Thymus (tissue), 11 donors: ENCODE measurements around the gene NDUFA8. TPM values are rescaled to one million over a fixed set of nuclear protein-coding genes. Genes with fewer than 3 reads are reported as not detected.

Experiments used
- DNase-seq, 9 donors: peaks; one replicate each; pipeline ENCODE4 v3.0.0-alpha.2; 2013; ENCODE audit warnings: low spot score in 9 of 9, low read depth in 6 of 9, missing footprints in 1 of 9
- H3K27ac ChIP-seq, 2 donors: one replicate each; pipeline ENCODE4 v1.5.1; 2013; ENCODE audit warnings: control low read depth in 1 of 2, low read depth in 1 of 2, low read length in 1 of 2, mild to moderate bottlenecking in 1 of 2, moderate library complexity in 1 of 2
- H3K27me3 ChIP-seq, 2 donors: one replicate each; pipeline ENCODE4 v1.5.1; 2013; ENCODE audit warnings: low read length in 1 of 2; ENCODE audit not compliant: control insufficient read depth in 2 of 2, insufficient read depth in 1 of 2
- H3K36me3 ChIP-seq, 2 donors: one replicate each; pipeline ENCODE4 v1.5.1; 2013; ENCODE audit warnings: low read length in 1 of 2, mild to moderate bottlenecking in 1 of 2, moderate library complexity in 1 of 2; ENCODE audit not compliant: control insufficient read depth in 2 of 2, insufficient read depth in 2 of 2
- H3K4me1 ChIP-seq, 2 donors: one replicate each; pipeline ENCODE4 v1.5.1; 2013; ENCODE audit warnings: low read length in 2 of 2; ENCODE audit not compliant: control insufficient read depth in 2 of 2, insufficient read depth in 2 of 2
- H3K4me3 ChIP-seq, 2 donors: one replicate each; pipeline ENCODE4 v1.5.1; 2013; ENCODE audit warnings: low read length in 2 of 2, control low read depth in 1 of 2, mild to moderate bottlenecking in 1 of 2
- H3K9me3 ChIP-seq, 2 donors: one replicate each; pipeline ENCODE4 v1.5.1; 2013; ENCODE audit warnings: low read length in 1 of 2, mild to moderate bottlenecking in 1 of 2; ENCODE audit not compliant: control insufficient read depth in 2 of 2, insufficient read depth in 1 of 2
- WGBS: extraction: QIAGEN DNeasy Blood & Tissue Kit; methylation state at CpG from one replicate; pipeline ENCODE4 v1.1.7; 2013; 5-methylcytosine and 5-hydroxymethylcytosine counted together
- polyA plus RNA-seq: library from polyadenylated mRNA; stranded (reverse); fragments of 200-250 nt; gene quantifications from one replicate; pipeline ENCODE4 v1.2.3, GENCODE V29; 2013
- total RNA-seq: library from RNA; stranded (reverse); fragments of 120-200 nt; gene quantifications from one replicate; pipeline ENCODE4 v1.2.4, GENCODE V29; 2013
- donor health status: healthy.

The NDUFA8 gene
- total and polyA plus RNA-seq, 2 donors: 42.8 to 55.9 TPM

DNA sequence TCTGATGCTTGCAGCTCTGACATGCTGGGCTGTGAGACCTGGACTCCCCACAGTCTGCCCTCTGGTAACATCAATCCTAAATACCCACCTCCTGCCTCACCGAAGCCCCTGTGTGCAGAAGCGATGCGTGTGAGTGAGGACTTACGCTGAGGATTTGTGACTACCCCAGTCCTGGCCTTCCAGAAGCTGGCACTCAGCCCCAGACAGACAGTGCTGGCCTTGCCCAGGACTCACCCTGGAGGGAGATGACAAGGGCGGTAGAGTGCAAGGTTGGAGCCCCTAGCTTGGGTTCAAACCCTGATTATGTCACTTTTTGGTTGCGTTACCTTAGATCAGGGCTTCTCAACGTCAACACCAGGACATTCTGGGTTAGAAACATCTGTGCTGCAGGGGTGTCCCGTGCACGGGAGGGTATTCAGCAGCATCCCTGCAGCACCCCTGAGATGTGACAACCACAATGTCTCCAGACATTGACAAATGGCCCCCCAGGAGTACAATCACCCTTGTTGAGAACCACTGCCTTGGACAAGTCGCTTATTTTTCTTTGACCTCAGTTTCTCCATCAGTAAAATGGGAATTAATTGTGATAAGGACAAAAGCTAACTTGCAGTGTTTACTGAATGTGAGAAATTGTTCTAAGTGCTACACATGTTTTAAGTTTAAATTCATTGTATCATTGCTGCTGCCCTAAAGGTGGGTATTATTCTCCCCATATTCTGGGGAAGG, 43.0 kb downstream of the NDUFA8 start:
- 95% methylated on average over 10 of the region's 10 CpGs for WGBS
- Histone ChIP-seq H3K27me3 (peaks cover 0 to 11% of the 10 kb centered on the region in 2 donors), H3K9me3 (no peaks in the 10 kb centered on the region), H3K36me3 (no peaks in the 10 kb centered on the region), H3K4me1 (no peaks in the 10 kb centered on the region), H3K4me3 (no peak overlapping the region), H3K27ac (no peak overlapping the region)
- DNase-seq: no peak

DNA sequence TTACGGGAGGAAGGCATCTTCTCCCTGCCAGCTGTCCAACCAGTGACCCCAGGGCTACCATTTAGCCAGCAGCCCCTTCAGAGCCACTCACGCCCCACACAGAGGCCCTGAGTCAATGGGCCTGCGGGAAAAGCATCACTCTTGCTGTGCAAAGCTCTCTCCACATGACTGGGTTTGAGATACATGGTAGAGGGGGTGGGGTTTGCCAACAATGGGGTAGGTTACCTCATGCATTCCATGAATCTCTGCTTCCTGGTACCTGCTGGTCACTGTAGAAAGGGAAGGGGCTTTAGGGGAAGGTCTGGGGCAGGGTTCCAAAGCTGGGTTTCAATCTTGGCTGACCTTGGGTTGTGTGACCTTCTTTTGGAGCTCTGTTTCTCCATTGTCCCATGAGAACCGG, 43.5 kb downstream of the NDUFA8 start:
- no peak for DNase-seq
- H3K27ac ChIP-seq: no peak overlapping the region
- no peak overlapping the region for H3K4me3 ChIP-seq
- H3K4me1 ChIP-seq: no peaks in the 10 kb centered on the region
- no peaks in the 10 kb centered on the region for H3K36me3 ChIP-seq
- H3K27me3 ChIP-seq: peaks cover 0 to 11% of the 10 kb centered on the region in 2 donors
- 88% methylated on average over 4 of the region's 4 CpGs for WGBS
- H3K9me3 ChIP-seq: no peaks in the 10 kb centered on the region

DNA sequence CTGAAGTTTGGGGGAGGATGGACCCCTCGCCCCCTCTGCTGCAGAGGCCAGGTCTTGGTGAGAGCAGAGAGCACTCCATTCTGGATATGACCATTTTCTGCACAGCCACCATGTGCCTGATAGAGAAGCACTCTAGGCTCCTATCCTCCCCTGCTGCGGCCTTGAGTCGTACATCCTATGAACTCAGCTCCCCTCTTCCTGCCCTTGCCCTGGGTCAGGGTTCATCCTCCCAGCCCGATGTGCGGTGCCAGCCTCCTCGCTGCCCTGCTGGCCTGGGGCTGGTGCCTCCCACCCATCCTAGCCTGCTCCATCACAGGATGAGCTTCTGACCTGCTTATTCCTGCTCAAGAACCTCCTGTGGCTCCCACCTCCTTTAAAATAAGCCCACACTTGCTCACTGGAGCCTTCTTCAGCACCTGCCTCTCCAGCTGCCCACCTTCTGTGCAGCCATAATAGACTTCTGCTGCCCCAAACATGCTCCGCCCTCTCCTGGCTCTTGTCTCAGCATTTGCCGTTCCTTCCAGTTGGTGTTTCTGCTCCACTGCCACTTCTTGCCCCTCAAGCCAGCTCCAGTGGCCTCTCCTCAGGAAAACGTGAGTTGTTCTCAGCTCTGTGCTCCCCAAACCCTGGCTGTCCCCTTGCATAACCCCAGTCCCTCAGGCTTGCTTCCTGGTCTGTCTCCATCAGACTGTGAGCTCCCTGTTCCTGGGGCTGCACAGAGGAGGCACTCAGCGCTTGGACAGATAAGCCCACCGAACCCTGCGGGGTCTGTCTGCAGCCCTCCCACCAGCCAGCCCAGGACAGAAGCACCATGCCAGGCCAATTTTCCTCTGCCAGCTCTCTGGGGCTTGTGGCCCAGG, 44.2 kb downstream of the NDUFA8 start:
- no peak overlapping the region for H3K27ac ChIP-seq
- peaks cover 0 to 11% of the 10 kb centered on the region in 2 donors for H3K27me3 ChIP-seq
- H3K4me1 ChIP-seq: no peaks in the 10 kb centered on the region
- no peak overlapping the region for H3K4me3 ChIP-seq
- no peaks in the 10 kb centered on the region for H3K36me3 ChIP-seq
- DNase-seq: no peak
- H3K9me3 ChIP-seq: no peaks in the 10 kb centered on the region
- WGBS: 94% methylated on average over 12 of the region's 12 CpGs

DNA sequence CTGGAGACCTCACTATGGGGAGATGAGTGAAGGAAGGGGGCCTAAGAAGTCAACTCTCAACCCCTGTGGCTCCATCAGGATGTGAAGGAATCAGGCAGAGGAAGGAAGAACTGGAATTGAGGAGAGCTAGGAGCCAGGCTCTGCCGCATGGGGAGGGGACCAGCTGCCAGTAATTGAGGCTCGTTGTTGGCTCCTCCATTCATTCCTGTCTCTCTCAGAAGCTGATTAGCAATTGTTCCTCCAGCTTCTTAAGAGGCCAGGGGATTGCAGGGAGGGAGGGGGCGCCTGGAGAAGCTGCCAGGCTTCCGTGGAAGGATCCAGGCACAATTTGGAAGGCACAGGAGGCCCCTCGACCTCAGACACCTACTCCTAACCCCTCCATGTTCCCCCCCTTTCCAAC, 46.0 kb downstream of the NDUFA8 start:
- H3K4me1 ChIP-seq: no peaks in the 10 kb centered on the region
- WGBS: 63% methylated on average over 5 of the region's 5 CpGs
- H3K36me3 ChIP-seq: no peaks in the 10 kb centered on the region
- peaks cover 0 to 11% of the 10 kb centered on the region in 2 donors for H3K27me3 ChIP-seq
- H3K9me3 ChIP-seq: no peaks in the 10 kb centered on the region
- H3K4me3 ChIP-seq: no peak overlapping the region
- H3K27ac ChIP-seq: no peak overlapping the region
- no peak for DNase-seq

DNA sequence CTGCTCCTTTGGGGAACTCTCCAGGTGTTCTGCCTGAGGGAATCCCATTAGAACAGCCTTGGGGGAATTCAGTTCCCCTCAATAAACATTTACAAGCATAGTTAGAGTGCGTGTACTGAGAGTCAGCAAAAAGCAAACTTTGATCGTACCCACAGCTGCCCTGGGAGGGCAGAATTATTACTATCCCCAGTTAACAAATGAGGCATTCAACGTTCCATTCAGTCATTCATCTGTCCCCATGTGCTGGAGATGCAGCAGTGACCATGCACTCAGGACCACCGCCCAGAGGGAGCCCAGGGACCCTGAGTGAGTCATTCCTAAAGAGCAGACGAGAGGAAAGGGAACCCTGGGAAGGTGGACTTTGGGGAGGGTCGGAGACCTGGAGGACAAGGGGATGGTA, 47.3 kb downstream of the NDUFA8 start:
- Histone ChIP-seq H3K4me1 (no peaks in the 10 kb centered on the region), H3K36me3 (no peaks in the 10 kb centered on the region), H3K27ac (no peak overlapping the region), H3K4me3 (no peak overlapping the region), H3K9me3 (no peaks in the 10 kb centered on the region), H3K27me3 (peaks cover 0 to 11% of the 10 kb centered on the region in 2 donors)
- no peak for DNase-seq
- WGBS: 94% methylated on average over 6 of the region's 6 CpGs

DNA sequence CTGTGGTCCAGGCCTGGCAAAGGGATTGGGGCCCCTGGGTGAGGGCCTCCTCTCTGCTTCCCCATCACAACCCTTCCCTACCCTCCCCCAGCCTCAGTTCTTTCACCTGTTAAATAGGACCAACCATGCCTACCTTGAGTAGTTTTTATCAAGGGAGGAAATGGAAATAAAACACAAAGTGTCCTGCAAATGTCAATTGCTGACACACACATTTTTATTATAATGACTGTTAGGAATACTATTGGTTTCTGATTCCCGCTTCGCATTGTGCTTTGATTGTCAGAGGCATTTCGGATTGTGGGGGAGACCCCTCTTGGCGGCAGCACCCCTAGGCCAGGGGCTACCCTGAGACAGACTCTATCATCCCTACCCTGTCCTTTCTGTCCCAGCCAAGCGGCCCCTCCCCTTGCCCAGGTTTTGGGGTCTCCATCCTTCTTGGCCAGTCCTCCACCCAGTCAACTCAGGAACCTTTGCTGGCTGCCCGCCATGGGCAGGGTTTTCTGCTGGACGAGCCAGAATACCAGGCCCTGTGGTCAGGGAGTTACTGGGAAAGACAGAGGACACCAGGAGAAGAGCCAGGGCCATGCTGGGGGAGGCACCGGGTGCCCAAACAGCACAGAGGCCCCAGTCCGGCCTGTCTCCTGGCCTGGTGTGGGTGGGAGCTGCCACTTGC, 48.0 kb downstream of the NDUFA8 start:
- Histone ChIP-seq H3K4me1 (no peaks in the 10 kb centered on the region), H3K4me3 (no peak overlapping the region), H3K9me3 (no peaks in the 10 kb centered on the region), H3K27ac (no peak overlapping the region), H3K27me3 (peaks cover 0 to 11% of the 10 kb centered on the region in 2 donors), H3K36me3 (no peaks in the 10 kb centered on the region)
- WGBS: 90% methylated on average over 9 of the region's 9 CpGs
- DNase-seq: no peak

DNA sequence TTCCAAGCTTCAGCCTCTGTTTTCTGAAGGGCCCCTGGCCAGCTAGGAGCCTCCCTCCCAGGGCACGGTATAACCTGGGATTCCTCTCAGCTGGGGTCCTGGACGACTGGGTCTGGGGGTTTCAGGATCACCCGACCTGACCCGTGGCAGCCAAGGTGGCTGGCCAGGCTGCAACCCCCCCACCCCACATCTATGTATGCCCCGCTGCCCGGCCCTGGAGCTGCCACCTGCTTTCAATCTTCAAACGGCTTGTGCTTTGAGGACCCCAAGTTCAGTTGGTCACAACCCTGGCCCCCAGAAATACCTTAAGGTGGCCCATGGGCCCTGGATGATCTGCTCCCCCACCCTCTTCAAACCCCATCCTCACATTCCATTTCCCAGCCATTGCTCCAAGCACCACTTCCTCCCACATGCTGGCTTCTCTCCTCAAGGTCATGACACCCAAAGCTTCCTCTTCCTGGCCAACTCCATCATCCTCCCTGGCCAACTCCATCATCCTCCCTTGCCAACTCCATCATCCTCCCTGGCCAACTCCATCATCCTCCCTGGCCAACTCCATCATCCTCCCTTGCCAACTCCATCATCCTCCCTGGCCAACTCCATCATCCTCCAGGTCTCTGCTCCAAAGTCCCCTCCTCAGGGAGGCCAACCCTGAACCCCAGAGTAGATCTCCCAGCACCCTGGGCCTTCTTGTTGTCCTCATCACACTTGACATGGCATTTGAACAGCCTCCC, 49.3 kb downstream of the NDUFA8 start:
- H3K27ac ChIP-seq: no peak overlapping the region
- no peak overlapping the region for H3K4me3 ChIP-seq
- H3K4me1 ChIP-seq: no peaks in the 10 kb centered on the region
- H3K9me3 ChIP-seq: no peaks in the 10 kb centered on the region
- DNase-seq: no peak
- 94% methylated on average over 7 of the region's 7 CpGs for WGBS
- H3K36me3 ChIP-seq: no peaks in the 10 kb centered on the region
- H3K27me3 ChIP-seq: peaks cover 0 to 4% of the 10 kb centered on the region in 2 donors

DNA sequence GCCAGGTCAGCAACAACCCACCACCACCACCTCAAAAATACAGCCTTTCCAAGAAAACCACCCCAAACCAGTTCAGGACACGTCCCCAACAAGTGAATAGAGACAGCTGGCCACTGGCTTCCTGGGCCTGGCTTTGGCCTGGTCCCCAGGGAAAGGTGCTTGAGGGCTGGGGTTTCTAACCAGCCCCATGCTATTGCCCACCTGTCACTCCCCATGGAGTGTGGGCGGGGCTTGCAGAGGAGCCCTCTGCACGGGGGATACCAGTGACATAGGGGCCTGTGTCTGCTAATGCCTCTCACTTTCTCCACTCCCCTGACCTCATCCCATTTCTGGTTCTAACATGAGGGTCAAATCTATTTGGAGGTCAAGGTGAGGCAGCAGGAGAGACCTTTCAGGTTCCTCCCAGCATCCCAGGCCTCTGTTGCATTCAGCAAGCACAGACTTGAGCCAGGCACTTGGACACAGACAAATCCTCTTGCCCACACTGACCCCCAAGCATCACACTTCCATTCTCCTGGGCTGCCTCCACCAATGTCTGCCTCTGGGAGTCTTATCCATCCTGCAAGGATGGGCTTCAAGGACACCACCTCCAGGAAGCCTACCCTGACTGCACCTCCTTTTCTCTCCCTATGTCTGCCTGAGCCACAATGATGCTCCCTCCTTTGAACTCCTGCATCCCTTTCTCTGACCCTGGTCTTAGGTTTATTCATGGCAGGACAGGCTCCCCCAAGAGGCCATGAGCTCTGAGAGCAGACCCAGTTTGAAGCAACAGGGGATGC, 50.4 kb downstream of the NDUFA8 start:
- no peaks in the 10 kb centered on the region for H3K9me3 ChIP-seq
- no peak for DNase-seq
- H3K4me3 ChIP-seq: no peak overlapping the region
- no peaks in the 10 kb centered on the region for H3K4me1 ChIP-seq
- no peaks in the 10 kb centered on the region for H3K36me3 ChIP-seq
- no peaks in the 10 kb centered on the region for H3K27me3 ChIP-seq
- H3K27ac ChIP-seq: no peak overlapping the region
- 89% methylated on average over 3 of the region's 3 CpGs for WGBS
